Thyroid gland (tissue), 4 donors: ENCODE measurements around the gene TNFSF8.

Source experiments
- CTCF ChIP-seq, 6 experiments: fragments of 200-600 bp in 3 of 6; fragments of 450-650 bp in 3 of 6; sonication (generic) in 3 of 6; IDR thresholded peaks; one replicate each; pipeline ENCODE4 v1.5.1; 2016 to 2019; ENCODE audit warnings: antibody characterized with exemption in 6 of 6, mild to moderate bottlenecking in 2 of 6, inconsistent platforms in 1 of 6, moderate library complexity in 1 of 6
- POLR2A ChIP-seq, 2 donors: fragments of 450-650 bp; IDR thresholded peaks; one replicate each; pipeline ENCODE4 v1.6.1; 2017; ENCODE audit warnings: antibody characterized with exemption in 2 of 2, mild to moderate bottlenecking in 2 of 2, moderate library complexity in 1 of 2

DNA sequence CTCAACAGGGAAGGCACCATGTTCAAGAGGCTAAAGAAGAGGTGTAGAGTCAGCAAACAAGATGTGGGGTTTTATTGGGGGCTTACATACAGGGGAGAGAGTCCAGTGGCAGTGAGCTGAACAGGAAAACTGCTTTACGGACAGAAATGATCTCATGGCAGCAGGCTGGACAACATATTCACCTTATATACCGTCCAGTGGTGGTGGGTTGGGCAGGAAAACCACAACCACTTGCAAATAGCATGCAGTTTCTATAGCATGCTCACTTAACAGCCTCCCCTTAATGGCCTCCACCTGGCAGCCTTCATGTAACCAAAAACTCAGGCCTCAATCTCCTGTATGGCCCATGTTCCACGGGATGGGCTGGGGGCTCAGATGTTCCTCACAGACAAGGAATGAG lies 5.4 kb downstream of the TNFSF8 start:
- no peak for TF ChIP-seq CTCF (IDR thresholded peaks at IDR 0.05)
- no peak for TF ChIP-seq POLR2A (IDR thresholded peaks at IDR 0.05)
